Activated CD4-positive, alpha-beta T cell treated with anti-CD3 and anti-CD28 coated beads, Interleukin-2, amount 50 U/mL, for 48 hours (primary cell): Measurements from ENCODE around the gene TRDN.
"Not testable (repeated sequence)": the region's sequence is repeated elsewhere in the genome, so short reads cannot be mapped to it uniquely, and the experiment has no call there.

Source experiments
- DNase-seq, 2 experiments: peaks; one replicate each; pipeline ENCODE4 v3.0.0-alpha.2; 2020

TRDN gene

DNA sequence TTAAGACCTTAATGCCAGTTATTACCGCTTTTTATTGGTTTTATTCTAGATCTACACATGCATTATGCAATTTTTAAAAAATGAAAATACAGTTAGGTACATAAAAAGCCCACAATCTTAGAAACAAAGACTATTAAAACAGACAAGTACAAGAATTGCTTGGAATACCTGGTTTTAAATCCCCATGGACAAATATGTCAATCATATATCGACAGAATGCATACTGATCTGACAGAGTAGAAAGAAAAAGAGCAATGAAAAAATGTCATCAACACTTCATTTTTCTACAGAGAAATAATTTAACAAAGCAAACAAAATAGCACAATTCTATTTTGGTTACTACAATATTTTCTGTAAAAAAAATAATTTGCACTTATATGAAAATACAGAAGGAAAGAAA lies 139.7 kb downstream of the TRDN start:
- no peak for DNase-seq

DNA sequence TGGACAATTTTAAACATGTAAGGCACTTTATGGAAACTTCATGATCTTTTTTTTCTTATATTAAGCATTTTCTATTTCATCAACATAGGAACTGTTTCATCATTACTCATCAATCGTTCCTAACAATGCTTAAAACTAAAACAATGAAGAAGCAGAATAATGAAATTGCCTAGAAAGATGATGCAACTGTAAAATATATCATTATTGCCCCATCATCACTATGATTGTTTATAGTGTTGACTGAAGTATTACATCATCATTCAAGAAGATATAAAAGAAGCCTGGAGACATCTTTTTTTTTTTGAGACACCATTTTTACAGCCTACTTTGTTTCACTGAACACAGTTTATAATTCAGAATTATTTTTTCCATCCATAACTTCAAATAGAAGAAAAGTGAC lies 147.2 kb downstream of the TRDN start:
- DNase-seq, result no peak

GRCh38 chr6:123480986-123481385 lies 155.8 kb downstream of the TRDN start:
- no peak for DNase-seq

GRCh38 chr6:123472025-123472702 lies 164.6 kb downstream of the TRDN start:
- DNase-seq, result not testable (repeated sequence)

DNA sequence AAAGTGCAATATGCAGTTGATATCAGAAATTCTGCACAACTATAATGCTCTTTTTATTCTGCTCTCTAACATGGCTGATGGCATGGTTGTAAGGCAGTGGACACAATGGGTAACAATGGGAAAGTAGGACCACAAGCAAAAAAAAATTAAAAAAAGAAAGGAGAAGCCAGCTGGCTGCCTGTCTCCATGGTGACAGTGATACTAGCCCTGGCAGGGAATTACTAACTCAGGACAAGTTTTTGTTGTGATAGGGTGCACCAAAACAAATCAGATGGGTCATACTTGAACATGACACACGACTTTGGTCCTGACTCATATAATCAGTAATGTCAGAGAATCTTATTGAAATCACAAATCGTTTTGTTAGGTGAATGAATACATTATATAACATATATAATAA lies 169.4 kb downstream of the TRDN start:
- DNase-seq, result no peak

GRCh38 chr6:123462152-123462551 lies 174.6 kb downstream of the TRDN start:
- no peak for DNase-seq

- no peak for DNase-seq
Observed at GRCh38 chr6:123458218-123458617, 178.5 kb downstream of the TRDN start.

DNA sequence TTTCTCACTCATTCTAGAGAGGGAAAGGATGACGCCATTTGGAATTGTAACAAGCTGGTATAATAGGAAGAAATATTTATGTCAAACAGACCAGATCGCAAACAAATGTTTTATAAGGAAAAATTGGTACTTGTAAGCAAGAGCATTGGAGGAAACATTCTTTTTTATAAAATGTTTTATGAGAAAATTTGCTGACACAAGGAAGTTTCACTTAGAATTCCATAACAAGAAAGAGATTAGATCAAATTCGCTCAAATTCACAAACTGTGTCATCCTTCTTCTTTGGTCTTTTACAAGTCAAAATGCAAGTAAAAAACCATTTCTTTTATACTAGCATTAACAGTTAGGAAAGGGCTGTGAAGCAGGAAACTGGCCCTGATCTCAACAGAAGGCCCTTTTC lies 179.9 kb downstream of the TRDN start:
- no peak for DNase-seq

GRCh38 chr6:123454448-123454847 lies 182.3 kb downstream of the TRDN start:
- DNase-seq, result no peak

DNA sequence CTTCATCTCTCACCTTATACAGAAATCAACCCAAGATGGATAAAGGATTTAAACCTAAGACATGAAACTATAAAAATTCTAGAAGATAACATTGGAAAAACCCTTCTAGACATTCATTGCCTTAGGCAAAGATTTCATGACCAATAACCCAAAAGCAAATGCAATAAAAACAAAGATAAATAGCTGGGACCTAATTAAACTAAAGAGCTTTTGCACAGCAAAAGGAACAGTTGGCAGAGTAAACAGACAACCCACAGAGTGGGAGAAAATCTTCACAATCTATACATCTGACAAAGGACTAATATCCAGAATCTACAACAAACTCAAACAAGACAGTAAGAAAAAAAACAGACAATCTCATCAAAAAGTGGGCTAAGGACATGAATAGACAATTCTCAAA lies 183.7 kb downstream of the TRDN start:
- DNase-seq, result not testable (repeated sequence)

DNA sequence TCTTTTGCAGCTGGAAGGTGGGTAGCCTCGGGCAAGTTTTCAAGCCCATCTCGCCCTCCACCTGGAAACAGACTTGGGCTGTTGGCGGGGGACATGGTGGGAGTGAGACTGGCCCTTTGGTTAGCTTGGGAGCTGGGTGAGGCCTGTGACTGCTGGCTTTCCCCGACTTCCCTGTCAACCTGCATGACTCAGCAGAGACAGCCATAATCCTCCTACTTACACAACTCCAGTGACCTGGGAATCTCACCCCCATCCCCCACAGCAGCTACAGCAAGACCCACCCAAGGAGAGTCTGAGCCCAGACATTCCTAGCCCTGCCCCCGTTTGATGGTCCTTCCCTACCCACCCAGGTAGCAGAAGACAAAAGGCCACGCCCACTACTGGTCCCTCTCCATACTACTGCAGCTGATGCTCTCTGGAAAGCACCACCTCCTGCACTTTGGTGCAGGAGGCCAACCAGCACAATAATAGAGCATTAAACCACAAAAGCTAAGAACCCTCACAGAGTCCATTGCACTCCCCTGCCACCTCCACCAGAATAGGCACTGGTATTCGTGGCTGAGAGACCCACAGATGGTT lies 188.4 kb downstream of the TRDN start:
- no peak for DNase-seq

GRCh38 chr6:123447315-123447937 lies 189.3 kb downstream of the TRDN start:
- no peak for DNase-seq

GRCh38 chr6:123439371-123439770 lies 197.4 kb downstream of the TRDN start:
- no peak for DNase-seq

- DNase-seq, result no peak
Observed at GRCh38 chr6:123434186-123434585, 202.6 kb downstream of the TRDN start.

- DNase-seq, result no peak
Observed at GRCh38 chr6:123430970-123431369, 205.8 kb downstream of the TRDN start.

GRCh38 chr6:123427008-123427407 lies 209.7 kb downstream of the TRDN start:
- DNase-seq, result no peak

DNA sequence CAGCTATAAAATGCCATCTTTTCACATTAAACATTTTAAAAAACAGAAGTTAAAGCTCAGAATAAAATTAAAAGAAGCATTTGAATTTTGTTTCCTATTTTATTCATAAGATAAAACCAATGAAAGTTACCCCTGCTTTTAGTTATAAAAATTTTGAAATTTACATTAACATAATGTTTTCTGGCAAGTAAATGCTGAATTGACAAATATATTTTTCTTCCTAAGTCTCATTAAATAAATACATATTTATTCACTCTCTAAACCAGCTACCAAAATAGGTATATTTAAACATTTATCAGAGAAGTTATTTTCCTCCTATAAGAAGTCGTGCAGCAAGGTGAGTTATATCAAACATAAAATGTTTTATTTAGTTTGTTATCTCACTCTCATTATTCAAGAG lies 213.6 kb downstream of the TRDN start:
- DNase-seq, result no peak

DNA sequence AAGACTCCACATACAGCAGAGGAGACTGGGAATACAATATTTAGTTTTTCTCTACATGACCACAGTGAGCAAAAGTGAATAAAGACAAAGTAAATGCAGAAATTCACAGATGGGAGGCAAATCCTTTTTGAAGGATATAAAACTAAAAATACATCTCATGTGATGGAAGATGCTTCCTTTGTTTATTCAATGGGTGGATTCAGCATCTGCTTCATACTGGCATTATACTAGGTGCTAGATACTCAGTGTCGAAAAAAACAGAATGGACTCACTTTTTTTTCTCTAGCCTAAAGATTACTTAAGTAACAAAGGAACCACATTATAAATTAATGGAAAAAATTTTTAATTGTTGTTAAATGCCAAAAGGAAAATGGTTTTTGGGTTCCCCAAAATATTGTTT lies 216.2 kb downstream of the TRDN start:
- no peak for DNase-seq

- no peak for DNase-seq
Observed at GRCh38 chr6:123418071-123418470, 218.7 kb downstream of the TRDN start.

- no peak for DNase-seq
Observed at GRCh38 chr6:123417535-123417934, 219.2 kb downstream of the TRDN start.

GRCh38 chr6:123415844-123416468 lies 220.8 kb downstream of the TRDN start:
- DNase-seq, result peak; percentile 21 to 47

GRCh38 chr6:123404975-123405374 lies 231.8 kb downstream of the TRDN start:
- DNase-seq, result no peak

GRCh38 chr6:123402052-123402451 lies 234.7 kb downstream of the TRDN start:
- no peak for DNase-seq

GRCh38 chr6:123398072-123398471 lies 238.7 kb downstream of the TRDN start:
- no peak for DNase-seq
